ENCODE results near the gene TOP2A. TPM values are rescaled to one million over a fixed set of nuclear protein-coding genes. Genes with fewer than 3 reads are reported as not detected.

Gene TOP2A
- total RNA-seq, 3 donors from 2014 or later, result 2.0 to 6.4 (median 2.5) TPM

DNA sequence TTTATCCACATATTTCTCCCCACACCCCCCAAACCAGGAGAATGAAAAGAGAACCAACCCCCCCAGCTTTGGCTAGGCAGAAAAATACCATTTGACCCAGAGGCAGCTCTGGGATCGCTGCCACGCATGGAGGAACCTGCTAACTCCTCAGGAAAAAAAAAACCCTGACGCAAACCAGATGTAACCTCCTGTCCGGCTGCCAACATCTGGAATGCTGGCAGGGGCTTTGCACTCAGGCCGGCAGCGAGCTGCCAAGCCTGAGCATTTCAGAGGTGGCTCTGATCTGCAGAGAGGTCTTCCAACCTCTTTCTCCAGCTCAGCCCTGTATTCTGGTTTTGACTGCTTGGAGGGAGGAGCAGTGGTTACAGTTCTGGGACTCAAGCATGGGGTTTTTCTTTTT is 33.7 kb upstream of the TOP2A start:
- Histone ChIP-seq H3K4me1 (peaks cover 18 to 24% of the 10 kb centered on the region in 2 donors), H3K27me3 (no peaks in the 10 kb centered on the region), H3K9me3 (no peaks in the 10 kb centered on the region), H3K4me3 (peak overlapping the region in 1 of 3 donors; percentile 98), H3K27ac (peak overlapping the region; percentile 86 to 94), H3K36me3 (peaks cover 15% of the 10 kb centered on the region)
- TF ChIP-seq POLR2A (IDR thresholded peaks at IDR 0.05), result no peak
- TF ChIP-seq, protein P1, sequence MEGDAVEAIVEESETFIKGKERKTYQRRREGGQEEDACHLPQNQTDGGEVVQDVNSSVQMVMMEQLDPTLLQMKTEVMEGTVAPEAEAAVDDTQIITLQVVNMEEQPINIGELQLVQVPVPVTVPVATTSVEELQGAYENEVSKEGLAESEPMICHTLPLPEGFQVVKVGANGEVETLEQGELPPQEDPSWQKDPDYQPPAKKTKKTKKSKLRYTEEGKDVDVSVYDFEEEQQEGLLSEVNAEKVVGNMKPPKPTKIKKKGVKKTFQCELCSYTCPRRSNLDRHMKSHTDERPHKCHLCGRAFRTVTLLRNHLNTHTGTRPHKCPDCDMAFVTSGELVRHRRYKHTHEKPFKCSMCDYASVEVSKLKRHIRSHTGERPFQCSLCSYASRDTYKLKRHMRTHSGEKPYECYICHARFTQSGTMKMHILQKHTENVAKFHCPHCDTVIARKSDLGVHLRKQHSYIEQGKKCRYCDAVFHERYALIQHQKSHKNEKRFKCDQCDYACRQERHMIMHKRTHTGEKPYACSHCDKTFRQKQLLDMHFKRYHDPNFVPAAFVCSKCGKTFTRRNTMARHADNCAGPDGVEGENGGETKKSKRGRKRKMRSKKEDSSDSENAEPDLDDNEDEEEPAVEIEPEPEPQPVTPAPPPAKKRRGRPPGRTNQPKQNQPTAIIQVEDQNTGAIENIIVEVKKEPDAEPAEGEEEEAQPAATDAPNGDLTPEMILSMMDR (IDR thresholded peaks at IDR 0.05), result no peak
- peak; percentile 13 to 92 (median 66) for TF ChIP-seq POLR2AphosphoS5 (IDR thresholded peaks at IDR 0.05)
- DNase-seq (ENCODE audit: low spot score in 2 of 2), result peak in 1 of 2 donors; percentile 60
- intact Hi-C loops (cut with DNase I; ENCODE audit: low total_unique reads), result no loop called here

GRCh38 chr17:40450175-40450574 is 32.5 kb upstream of the TOP2A start:
- TF ChIP-seq, protein P1 (IDR thresholded peaks at IDR 0.05), result peak; percentile 30 to 35 (median 31)
- no peak for TF ChIP-seq POLR2AphosphoS5 (IDR thresholded peaks at IDR 0.05)
- H3K9me3 ChIP-seq, result no peaks in the 10 kb centered on the region
- peaks cover 16 to 24% of the 10 kb centered on the region in 2 donors for H3K4me1 ChIP-seq
- H3K4me3 ChIP-seq, result peak overlapping the region in 1 of 3 donors; percentile 98
- H3K36me3 ChIP-seq, result peaks cover 15% of the 10 kb centered on the region
- no peak for DNase-seq (ENCODE audit: low spot score in 2 of 2)
- intact Hi-C loops (cut with DNase I; ENCODE audit: low total_unique reads), result no loop called here
- H3K27ac ChIP-seq, result peak overlapping the region; percentile 74 to 94
- no peaks in the 10 kb centered on the region for H3K27me3 ChIP-seq

- TF ChIP-seq, protein P1 (IDR thresholded peaks at IDR 0.05), result no peak
- no peak for TF ChIP-seq POLR2A (IDR thresholded peaks at IDR 0.05)
- TF ChIP-seq POLR2AphosphoS5 (IDR thresholded peaks at IDR 0.05), result peak in 2 of 3 donors; percentile 65 to 66
- Histone ChIP-seq H3K36me3 (peaks cover 5% of the 10 kb centered on the region), H3K27me3 (no peaks in the 10 kb centered on the region), H3K9me3 (no peaks in the 10 kb centered on the region), H3K27ac (peak overlapping the region; percentile 94), H3K4me3 (peak overlapping the region; percentile 24 to 98 (median 77)), H3K4me1 (peaks cover 16 to 24% of the 10 kb centered on the region in 2 donors)
- DNase-seq (ENCODE audit: low spot score in 2 of 2), result peak; percentile 58 to 60
- intact Hi-C loops (cut with DNase I; ENCODE audit: low total_unique reads), result no loop called here
These were observed 31.1 kb upstream of the TOP2A start for GRCh38 chr17:40448639-40449261.

DNA sequence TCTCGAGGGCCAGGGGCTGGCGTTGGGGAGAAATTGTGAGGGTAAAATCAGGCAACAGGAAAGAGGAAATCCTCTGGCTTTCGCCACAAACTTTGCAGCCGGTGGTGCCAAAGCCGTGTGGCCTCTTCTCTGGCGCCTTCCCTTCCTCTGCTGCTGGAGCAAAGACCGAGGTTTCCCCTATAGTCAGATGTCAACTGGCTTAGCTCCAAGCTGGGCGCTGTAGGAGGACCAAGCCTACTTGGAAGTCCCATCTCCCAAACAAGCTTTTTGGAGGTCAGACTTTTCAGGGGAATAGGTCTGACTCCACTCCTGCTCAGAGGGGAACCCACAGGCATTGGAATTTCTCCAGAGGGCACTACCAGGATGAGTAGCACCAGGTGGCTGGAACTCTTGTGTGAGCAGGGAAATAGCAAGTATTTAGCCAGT is 30.5 kb upstream of the TOP2A start:
- Histone ChIP-seq H3K4me3 (peak overlapping the region; percentile 24 to 98 (median 77)), H3K27me3 (no peaks in the 10 kb centered on the region), H3K4me1 (peaks cover 16 to 24% of the 10 kb centered on the region in 2 donors), H3K27ac (peak overlapping the region; percentile 94), H3K9me3 (no peaks in the 10 kb centered on the region), H3K36me3 (no peaks in the 10 kb centered on the region)
- intact Hi-C loops (cut with DNase I; ENCODE audit: low total_unique reads), result no loop called here
- DNase-seq (ENCODE audit: low spot score in 2 of 2), result no peak
- TF ChIP-seq POLR2AphosphoS5 (IDR thresholded peaks at IDR 0.05), result no peak
- TF ChIP-seq POLR2A (IDR thresholded peaks at IDR 0.05), result no peak
- TF ChIP-seq, protein P1 (IDR thresholded peaks at IDR 0.05), result no peak

DNA sequence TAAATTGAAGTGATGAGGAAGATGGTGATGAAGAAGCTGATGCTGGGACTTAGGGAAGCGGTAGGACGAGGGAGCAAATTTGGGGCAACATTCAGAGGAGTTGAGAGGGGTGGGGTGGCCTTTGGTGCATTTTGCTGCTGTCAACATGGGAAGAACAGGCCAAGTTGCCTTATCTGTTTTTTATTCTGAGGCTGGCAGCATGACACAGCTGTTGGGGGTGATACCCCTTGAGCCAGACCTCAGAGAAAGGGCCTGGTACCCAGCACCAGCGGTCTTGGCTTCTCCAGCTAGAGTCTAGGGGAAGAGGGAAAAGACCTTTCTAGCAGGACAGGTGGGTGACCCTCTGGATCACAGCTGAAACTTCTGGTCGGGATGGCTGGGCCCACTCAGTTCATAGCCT is 30.1 kb upstream of the TOP2A start:
- H3K27ac ChIP-seq, result peak overlapping the region; percentile 94
- intact Hi-C loops (cut with DNase I; ENCODE audit: low total_unique reads), result no loop called here
- H3K9me3 ChIP-seq, result no peaks in the 10 kb centered on the region
- no peaks in the 10 kb centered on the region for H3K27me3 ChIP-seq
- peak overlapping the region; percentile 24 to 98 (median 77) for H3K4me3 ChIP-seq
- no peak for DNase-seq (ENCODE audit: low spot score in 2 of 2)
- H3K36me3 ChIP-seq, result no peaks in the 10 kb centered on the region
- peaks cover 16 to 24% of the 10 kb centered on the region in 2 donors for H3K4me1 ChIP-seq
- TF ChIP-seq, protein P1 (IDR thresholded peaks at IDR 0.05), result no peak
- TF ChIP-seq POLR2A (IDR thresholded peaks at IDR 0.05) (no peak), POLR2AphosphoS5 (IDR thresholded peaks at IDR 0.05) (no peak)
